Naive thymus-derived CD8-positive, alpha-beta T cell (primary cell): ENCODE measurements around the gene UBR2. TPM values are rescaled to one million over a fixed set of nuclear protein-coding genes. Genes with fewer than 3 reads are reported as not detected.
"Not testable (repeated sequence)": the region's sequence is repeated elsewhere in the genome, so short reads cannot be mapped to it uniquely, and the experiment has no call there.

Experiments
- ATAC-seq, 2 donors: fragments of 150-1000 bp; cut with Tn5 transposase in 1 of 2; sonication (Bioruptor Pico), chemical (Tn5 transposase) in 1 of 2; 1 replicate in 1 of 2; 2 replicates in 1 of 2; pipeline ENCODE4 v1.10.0; 2021; ENCODE audit warnings: mild to moderate bottlenecking in 2 of 2, moderate library complexity in 2 of 2
- POLR2A ChIA-PET: fragments of 350-600 bp; sonication (Branson Sonifier 250); formaldehyde crosslinking; loops from one replicate; lab custom pipeline; 2021; ENCODE audit warnings: antibody characterized with exemption; lab: Charles Lee
- DNase-seq, 10 donors: peaks; one replicate each; pipeline versions ENCODE4 v3.0.0 to v3.0.0-alpha.2; 2020 to 2022
- H3K27ac Mint-ChIP-seq, 10 donors: one replicate each; pipeline ENCODE4 v1.8.0; 2020 to 2022; ENCODE audit warnings: mild to moderate bottlenecking in 10 of 10, mixed read lengths in 10 of 10, moderate library complexity in 4 of 10, inconsistent platforms in 1 of 10
- H3K27me3 Mint-ChIP-seq, 5 donors: one replicate each; pipeline ENCODE4 v1.8.0; 2021 to 2022; ENCODE audit warnings: mixed read lengths in 5 of 5
- H3K36me3 Mint-ChIP-seq, 3 donors: one replicate each; pipeline ENCODE4 v1.8.0; 2020 to 2022; ENCODE audit warnings: mixed read lengths in 3 of 3, mild to moderate bottlenecking in 2 of 3, inconsistent platforms in 1 of 3
- H3K4me1 Mint-ChIP-seq, 4 donors: one replicate each; pipeline ENCODE4 v1.8.0; 2021 to 2022; ENCODE audit warnings: mixed read lengths in 4 of 4
- H3K4me3 Mint-ChIP-seq, 10 donors: one replicate each; pipeline ENCODE4 v1.8.0; 2020 to 2022; ENCODE audit warnings: mild to moderate bottlenecking in 10 of 10, mixed read lengths in 10 of 10, moderate library complexity in 6 of 10, inconsistent platforms in 1 of 10
- H3K9me3 Mint-ChIP-seq, 9 donors: one replicate each; pipeline ENCODE4 v1.8.0; 2020 to 2022; ENCODE audit warnings: mixed read lengths in 9 of 9, mild to moderate bottlenecking in 3 of 9, inconsistent platforms in 1 of 9, moderate library complexity in 1 of 9
- polyA plus RNA-seq, 3 donors: library from polyadenylated mRNA; unstranded; fragments of 300-500 nt; fragmentation: Illumina TruSeq; gene quantifications; one replicate each; pipeline ENCODE4 v1.2.3, GENCODE V29; 2021
- total RNA-seq, 8 experiments: library from RNA in 2 of 8; stranded (reverse) in 2 of 8; gene quantifications; one replicate each; pipeline ENCODE4 v1.2.3 and lab custom pipeline; 2021 to 2026

The UBR2 gene
- total and polyA plus RNA-seq, 5 experiments from 2014 or later = 7.0 to 49.6 (median 9.1) TPM

GRCh38 chr6:42576538-42576937 is 12.7 kb downstream of the UBR2 start:
- H3K27ac Mint-ChIP-seq = peak overlapping the region in 2 of 10 donors; percentile 41 to 48
- POLR2A ChIA-PET = interaction anchor here (0.7 to 0.9 kb wide), 2 partner anchors 11 to 24 kb away, joined by 3 to 7 read pairs; no protein-coding TSS in a partner anchor
- H3K4me1 Mint-ChIP-seq = peaks cover 29 to 66% (median 52%) of the 10 kb centered on the region in 4 donors
- H3K27me3 Mint-ChIP-seq, H3K4me3 Mint-ChIP-seq, DNase-seq, ATAC-seq, H3K9me3 Mint-ChIP-seq: not testable (repeated sequence)
- H3K36me3 Mint-ChIP-seq = peaks cover 4 to 72% (median 19%) of the 10 kb centered on the region in 3 donors

- H3K4me3 Mint-ChIP-seq = no peak overlapping the region
- no peak for DNase-seq
- ATAC-seq = no peak
- peaks cover 0 to 89% (median 16%) of the 10 kb centered on the region in 3 donors for H3K36me3 Mint-ChIP-seq
- POLR2A ChIA-PET = no interaction called here
- H3K9me3 Mint-ChIP-seq = no peaks in the 10 kb centered on the region
- peaks cover 4 to 16% (median 11%) of the 10 kb centered on the region in 4 donors for H3K4me1 Mint-ChIP-seq
- no peaks in the 10 kb centered on the region for H3K27me3 Mint-ChIP-seq
- peak overlapping the region in 1 of 10 donors; percentile 56 for H3K27ac Mint-ChIP-seq
Measured at GRCh38 chr6:42598300-42598699, 34.5 kb downstream of the UBR2 start.

- Mint-ChIP-seq H3K27ac (no peak overlapping the region), H3K4me3 (no peak overlapping the region), H3K4me1 (peaks cover 6 to 13% (median 8%) of the 10 kb centered on the region in 4 donors), H3K27me3 (no peaks in the 10 kb centered on the region), H3K9me3 (no peaks in the 10 kb centered on the region), H3K36me3 (peaks cover 0 to 87% (median 16%) of the 10 kb centered on the region in 3 donors)
- ATAC-seq (no peak), DNase-seq (no peak)
- POLR2A ChIA-PET = interaction anchor here (1.1 kb wide), 1 partner anchor 23 kb away, joined by 3 read pairs; no protein-coding TSS in a partner anchor
Measured at GRCh38 chr6:42599558-42599957, 35.7 kb downstream of the UBR2 start.

- ATAC-seq (no peak), DNase-seq (no peak)
- Mint-ChIP-seq H3K36me3 (peaks cover 0 to 75% (median 0%) of the 10 kb centered on the region in 3 donors), H3K27me3 (no peaks in the 10 kb centered on the region), H3K4me1 (peaks cover 4 to 12% (median 7%) of the 10 kb centered on the region in 4 donors), H3K9me3 (no peaks in the 10 kb centered on the region), H3K27ac (peak overlapping the region in 1 of 10 donors; percentile 27), H3K4me3 (no peak overlapping the region)
- POLR2A ChIA-PET = interaction anchor here (0.9 kb wide), 1 partner anchor 122 kb away, joined by 3 read pairs; no protein-coding TSS in a partner anchor
Measured at GRCh38 chr6:42604150-42604549, 40.3 kb downstream of the UBR2 start.

- H3K4me3 Mint-ChIP-seq, ATAC-seq, H3K9me3 Mint-ChIP-seq, DNase-seq, H3K27me3 Mint-ChIP-seq: not testable (repeated sequence)
- Mint-ChIP-seq H3K36me3 (peaks cover 0 to 73% (median 0%) of the 10 kb centered on the region in 3 donors), H3K27ac (peak overlapping the region in 1 of 10 donors; percentile 53), H3K4me1 (peaks cover 4 to 12% (median 6%) of the 10 kb centered on the region in 4 donors)
- POLR2A ChIA-PET = interaction anchor here (0.9 kb wide), 1 partner anchor 122 kb away, joined by 3 read pairs; no protein-coding TSS in a partner anchor
Measured at GRCh38 chr6:42604699-42605098, 40.9 kb downstream of the UBR2 start.

GRCh38 chr6:42610416-42610815 is 46.6 kb downstream of the UBR2 start:
- no peak overlapping the region for H3K4me3 Mint-ChIP-seq
- ATAC-seq (no peak), DNase-seq (no peak)
- H3K36me3 Mint-ChIP-seq = peaks cover 0 to 68% (median 8%) of the 10 kb centered on the region in 3 donors
- H3K27ac Mint-ChIP-seq = peak overlapping the region in 4 of 10 donors; percentile 35 to 62 (median 44)
- POLR2A ChIA-PET = no interaction called here
- no peaks in the 10 kb centered on the region for H3K27me3 Mint-ChIP-seq
- no peaks in the 10 kb centered on the region for H3K9me3 Mint-ChIP-seq
- peaks cover 0 to 3% (median under 1%) of the 10 kb centered on the region in 4 donors for H3K4me1 Mint-ChIP-seq

- ATAC-seq (no peak), DNase-seq (no peak)
- H3K4me3 Mint-ChIP-seq = no peak overlapping the region
- peaks cover 0 to under 1% (median 0%) of the 10 kb centered on the region in 4 donors for H3K4me1 Mint-ChIP-seq
- no peaks in the 10 kb centered on the region for H3K27me3 Mint-ChIP-seq
- POLR2A ChIA-PET = interaction anchor here (0.6 kb wide), 1 partner anchor 633 kb away, joined by 4 read pairs; no protein-coding TSS in a partner anchor
- H3K36me3 Mint-ChIP-seq = peaks cover 0 to 70% (median 7%) of the 10 kb centered on the region in 3 donors
- H3K9me3 Mint-ChIP-seq = no peaks in the 10 kb centered on the region
- H3K27ac Mint-ChIP-seq = no peak overlapping the region
Measured at GRCh38 chr6:42615518-42615917, 51.7 kb downstream of the UBR2 start.

GRCh38 chr6:42616716-42617115 is 52.9 kb downstream of the UBR2 start:
- POLR2A ChIA-PET = no interaction called here
- ATAC-seq (no peak), DNase-seq (no peak)
- Mint-ChIP-seq H3K9me3 (no peaks in the 10 kb centered on the region), H3K27me3 (no peaks in the 10 kb centered on the region), H3K4me3 (no peak overlapping the region), H3K27ac (no peak overlapping the region), H3K4me1 (no peaks in the 10 kb centered on the region), H3K36me3 (peaks cover 0 to 75% (median 10%) of the 10 kb centered on the region in 3 donors)

GRCh38 chr6:42618105-42618504 is 54.3 kb downstream of the UBR2 start:
- no peaks in the 10 kb centered on the region for H3K27me3 Mint-ChIP-seq
- H3K9me3 Mint-ChIP-seq = no peaks in the 10 kb centered on the region
- no peak for DNase-seq
- POLR2A ChIA-PET = no interaction called here
- H3K4me3 Mint-ChIP-seq = no peak overlapping the region
- no peaks in the 10 kb centered on the region for H3K4me1 Mint-ChIP-seq
- H3K36me3 Mint-ChIP-seq = peaks cover 0 to 78% (median 10%) of the 10 kb centered on the region in 3 donors
- no peak for ATAC-seq
- H3K27ac Mint-ChIP-seq = peak overlapping the region in 2 of 10 donors; percentile 3 to 51

- Mint-ChIP-seq H3K9me3 (no peaks in the 10 kb centered on the region), H3K4me1 (no peaks in the 10 kb centered on the region), H3K4me3 (no peak overlapping the region), H3K36me3 (peaks cover 0 to 77% (median 10%) of the 10 kb centered on the region in 3 donors), H3K27me3 (no peaks in the 10 kb centered on the region), H3K27ac (peak overlapping the region in 3 of 10 donors; percentile 17 to 51 (median 29))
- no peak for DNase-seq
- POLR2A ChIA-PET = no interaction called here
- ATAC-seq = no peak
Measured at GRCh38 chr6:42618686-42619085, 54.9 kb downstream of the UBR2 start.

- H3K9me3 Mint-ChIP-seq = no peaks in the 10 kb centered on the region
- DNase-seq (no peak), ATAC-seq (no peak)
- peaks cover 0 to 79% (median 9%) of the 10 kb centered on the region in 3 donors for H3K36me3 Mint-ChIP-seq
- POLR2A ChIA-PET = no interaction called here
- H3K4me3 Mint-ChIP-seq = no peak overlapping the region
- no peaks in the 10 kb centered on the region for H3K27me3 Mint-ChIP-seq
- peaks cover 0 to 5% (median under 1%) of the 10 kb centered on the region in 4 donors for H3K4me1 Mint-ChIP-seq
- H3K27ac Mint-ChIP-seq = peak overlapping the region in 1 of 10 donors; percentile 51
Measured at GRCh38 chr6:42619963-42620362, 56.1 kb downstream of the UBR2 start.

- H3K4me3 Mint-ChIP-seq = no peak overlapping the region
- H3K4me1 Mint-ChIP-seq = peaks cover 2 to 16% (median 9%) of the 10 kb centered on the region in 4 donors
- H3K36me3 Mint-ChIP-seq = peaks cover 0 to 81% (median 14%) of the 10 kb centered on the region in 3 donors
- no peaks in the 10 kb centered on the region for H3K27me3 Mint-ChIP-seq
- POLR2A ChIA-PET = no interaction called here
- DNase-seq = no peak
- no peaks in the 10 kb centered on the region for H3K9me3 Mint-ChIP-seq
- ATAC-seq = no peak
- peak overlapping the region in 6 of 10 donors; percentile 15 to 68 (median 44) for H3K27ac Mint-ChIP-seq
Measured at GRCh38 chr6:42624601-42625000, 60.8 kb downstream of the UBR2 start.

- Mint-ChIP-seq H3K4me1 (peaks cover 4 to 16% (median 12%) of the 10 kb centered on the region in 4 donors), H3K36me3 (peaks cover 0 to 74% (median 14%) of the 10 kb centered on the region in 3 donors), H3K4me3 (no peak overlapping the region), H3K27me3 (no peaks in the 10 kb centered on the region), H3K9me3 (no peaks in the 10 kb centered on the region), H3K27ac (peak overlapping the region in 8 of 10 donors; percentile 13 to 83 (median 36))
- POLR2A ChIA-PET = no interaction called here
- ATAC-seq (no peak), DNase-seq (no peak)
Measured at GRCh38 chr6:42627044-42627443, 63.2 kb downstream of the UBR2 start.
